IMR-90 (cell line): ENCODE results near the gene DNMT1. TPM values are rescaled to one million over a fixed set of nuclear protein-coding genes. Genes with fewer than 3 reads are reported as not detected.

ENCODE experiments used
- ATAC-seq: fragments of 200-7000 bp; cut with Tn5 transposase; 2 replicates; pipeline ENCODE4 v1.9.1; 2020; ENCODE audit warnings: low read depth, mild to moderate bottlenecking, moderate library complexity
- BruUV-seq: library from RNA; stranded (reverse); fragments of 400-500 nt; replicated peaks from 2 replicates; lab custom pipeline; 2021; lab: Mats Ljungman, UMichigan
- CTCF ChIA-PET: fragments of 300-600 bp; formaldehyde crosslinking; extraction: SDS; loops from one replicate; lab custom pipeline; 2021; ENCODE audit warnings: antibody characterized with exemption; lab: Yijun Ruan, JAX
- POLR2A ChIA-PET: fragments of 300-600 bp; sonication (Branson Sonifier 250); formaldehyde crosslinking; loops from one replicate; lab custom pipeline; 2022; ENCODE audit warnings: antibody characterized with exemption; ENCODE audit not compliant: unreplicated experiment; lab: Charles Lee
- DNase-seq: peaks from one replicate; pipeline ENCODE4 v3.0.0; 2013
- H2AFZ ChIP-seq: replicated peaks from 2 replicates; pipeline ENCODE3; 2013; ENCODE audit warnings: low read length, mild to moderate bottlenecking; ENCODE audit not compliant: poor library complexity
- H2AK5ac ChIP-seq: 2 replicates; pipeline ENCODE4 v1.6.1; 2013; ENCODE audit warnings: low read depth, low read length, inconsistent platforms
- H2AK9ac ChIP-seq: replicated peaks from 2 replicates; pipeline ENCODE3; 2013; ENCODE audit warnings: mild to moderate bottlenecking, low read depth, low read length, moderate library complexity; ENCODE audit not compliant: poor library complexity
- H2BK120ac ChIP-seq: 2 replicates; pipeline ENCODE4 v1.6.1; 2013; ENCODE audit warnings: low read depth, low read length, inconsistent platforms
- H2BK15ac ChIP-seq: 3 replicates; pipeline ENCODE4 v1.6.1; 2013; ENCODE audit warnings: low read depth, low read length, inconsistent platforms
- H2BK20ac ChIP-seq: 2 replicates; pipeline ENCODE4 v1.6.1; 2013; ENCODE audit warnings: low read depth, mild to moderate bottlenecking, inconsistent platforms, low read length, moderate library complexity
- H2BK5ac ChIP-seq: 2 replicates; pipeline ENCODE4 v1.6.1; 2013; ENCODE audit warnings: mild to moderate bottlenecking, low read depth, low read length, inconsistent platforms; ENCODE audit not compliant: poor library complexity, severe bottlenecking
- H3K14ac ChIP-seq: replicated peaks from 2 replicates; pipeline ENCODE4 v1.6.1; 2013; ENCODE audit warnings: low read depth, low read length, inconsistent platforms
- H3K18ac ChIP-seq: 2 replicates; pipeline ENCODE4 v1.6.1; 2013; ENCODE audit warnings: low read depth, low read length, control low read depth
- H3K23ac ChIP-seq: 2 replicates; pipeline ENCODE4 v1.6.1; 2013; ENCODE audit warnings: low read depth, low read length, inconsistent platforms
- H3K27ac ChIP-seq: 2 replicates; pipeline ENCODE4 v1.5.1; 2013; ENCODE audit warnings: mild to moderate bottlenecking, control low read depth, low read length; ENCODE audit not compliant: insufficient read depth
- H3K27me3 ChIP-seq: 2 replicates; pipeline ENCODE4 v1.6.1; 2013; ENCODE audit warnings: low read length; ENCODE audit not compliant: control insufficient read depth, insufficient read depth
- H3K36me3 ChIP-seq: 2 replicates; pipeline ENCODE4 v1.6.1; 2013; ENCODE audit warnings: low read length, mixed read lengths; ENCODE audit not compliant: control insufficient read depth, insufficient read depth
- H3K4ac ChIP-seq: 2 replicates; pipeline ENCODE4 v1.6.1; 2013; ENCODE audit warnings: low read depth, low read length, inconsistent platforms
- H3K4me1 ChIP-seq: 2 replicates; pipeline ENCODE4 v1.6.1; 2013; ENCODE audit warnings: low read length, mixed read lengths; ENCODE audit not compliant: control insufficient read depth, insufficient read depth
- H3K4me2 ChIP-seq: 2 replicates; pipeline ENCODE4 v1.6.1; 2013; ENCODE audit warnings: low read depth, mild to moderate bottlenecking, control low read depth, low read length, moderate library complexity
- H3K4me3 ChIP-seq: 2 replicates; pipeline ENCODE4 v1.5.1; 2013; ENCODE audit warnings: low read depth, mild to moderate bottlenecking, control low read depth, low read length, moderate library complexity; ENCODE audit not compliant: insufficient read depth
- H3K56ac ChIP-seq: 2 replicates; pipeline ENCODE4 v1.6.1; 2013; ENCODE audit warnings: low read length, inconsistent platforms; ENCODE audit not compliant: insufficient read depth; ENCODE audit errors: extremely low read depth
- H3K79me1 ChIP-seq, 2 experiments: 2 replicates each; pipeline ENCODE4 v1.6.1; 2013; ENCODE audit warnings: low read length in 2 of 2, inconsistent platforms in 1 of 2, low read depth in 1 of 2
- H3K9ac ChIP-seq: 2 replicates; pipeline ENCODE4 v1.6.1; 2013; ENCODE audit warnings: low read depth, low read length, control low read depth
- H3K9me1 ChIP-seq: 2 replicates; pipeline ENCODE4 v1.6.1; 2013; ENCODE audit warnings: low read length, inconsistent platforms; ENCODE audit not compliant: insufficient read depth
- H3K9me3 ChIP-seq: 2 replicates; pipeline ENCODE4 v1.6.1; 2013; ENCODE audit warnings: low read length; ENCODE audit not compliant: control insufficient read depth, insufficient read depth
- H4K20me1 ChIP-seq: 2 replicates; pipeline ENCODE4 v1.6.1; 2013; ENCODE audit warnings: low read length, inconsistent platforms; ENCODE audit not compliant: insufficient read depth
- H4K5ac ChIP-seq: 2 replicates; pipeline ENCODE4 v1.6.1; 2013; ENCODE audit warnings: mild to moderate bottlenecking, low read depth, low read length, control low read depth
- H4K8ac ChIP-seq, 2 experiments: 2 replicates each; pipeline ENCODE4 v1.6.1; 2013; ENCODE audit warnings: low read depth in 2 of 2, low read length in 2 of 2, control low read depth in 1 of 2, inconsistent platforms in 1 of 2
- H4K91ac ChIP-seq: 2 replicates; pipeline ENCODE4 v1.6.1; 2013; ENCODE audit warnings: low read depth, low read length, inconsistent platforms; ENCODE audit not compliant: insufficient read depth
- FOS ChIP-seq: fragments of 150-350 bp; IDR thresholded peaks from 2 replicates; pipeline ENCODE4 v1.6.1; 2016; ENCODE audit warnings: low read depth, low read length
- MAFK ChIP-seq: IDR thresholded peaks from 2 replicates; pipeline ENCODE4 v1.6.1; 2012; ENCODE audit warnings: low read depth, low read length, improper control_type of control experiment
- MAZ ChIP-seq: IDR thresholded peaks from 2 replicates; pipeline ENCODE4 v1.6.1; 2012; ENCODE audit warnings: low read depth, mild to moderate bottlenecking, low read length, improper control_type of control experiment, moderate library complexity, borderline replicate concordance
- WGBS, 2 experiments: methylation state at CpG; one replicate each; pipeline versions ENCODE4 v1.1.5 to v1.1.7; 2013; ENCODE audit warnings: missing lambda C conversion rate in 2 of 2; ENCODE audit not compliant: insufficient read length in 1 of 2; ENCODE audit errors: extremely low coverage in 2 of 2; 5-methylcytosine and 5-hydroxymethylcytosine counted together
- dilution Hi-C: fragments of 300-500 bp; cut with HindIII; formaldehyde crosslinking; loops from one replicate; pipeline ENCODE4 v1.14.3; 2018; ENCODE audit warnings: low sequenced_read_pairs; ENCODE audit not compliant: unreplicated experiment
- in situ Hi-C: fragments of 300-500 bp; cut with MboI; formaldehyde crosslinking; loops from 3 replicates; pipeline ENCODE4 v1.14.3; 2019; ENCODE audit warnings: low sequenced_read_pairs, inconsistent platforms, mixed read lengths
- intact Hi-C: fragments of 100-400 bp; cut with micrococcal nuclease; formaldehyde crosslinking; loops from 2 replicates; pipeline ENCODE4 v1.10.0; 2022
- polyA plus RNA-seq, 3 experiments: library from polyadenylated mRNA; depleted of rRNA; stranded (reverse); fragments of >200 nt; gene quantifications; 2 replicates each; pipeline ENCODE4 v1.2.3, GENCODE V29; 2012; ENCODE audit warnings: low replicate concordance in 1 of 3
- total RNA-seq: library from RNA; depleted of rRNA; stranded (reverse); fragments of >200 nt; gene quantifications from 2 replicates; pipeline ENCODE4 v1.2.3, GENCODE V29; 2012

Gene DNMT1
- total and polyA plus RNA-seq, 2 of the 4 experiments (the other 2 are of a cell fraction) = 26.2 to 83.6 TPM

DNA sequence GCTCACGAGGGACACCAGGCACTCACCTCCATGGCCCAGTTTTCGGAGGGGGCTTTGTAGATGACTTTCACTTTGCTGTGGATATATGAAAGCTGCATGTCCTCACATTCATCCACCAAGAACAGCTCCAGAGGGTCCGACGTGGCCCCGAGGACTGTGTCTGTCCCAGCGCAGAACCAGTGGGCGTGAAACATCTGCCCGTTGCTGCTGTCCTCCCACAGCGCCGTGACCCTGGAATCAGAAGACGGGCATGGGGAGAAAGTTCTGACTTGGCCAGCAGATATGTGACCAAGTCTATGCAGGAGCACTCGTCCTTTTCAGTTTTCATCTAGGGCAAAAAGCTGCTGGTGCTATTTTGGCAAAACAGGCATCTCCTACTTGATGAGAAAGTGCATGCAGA, 45.3 kb downstream of the DNMT1 start:
- H3K4ac ChIP-seq = no peak overlapping the region
- WGBS, 2 experiments = 98% methylated on average over 8 of the region's 12 CpGs; no CpG with 5 or more reads in 1 of the 2 experiments
- TF ChIP-seq MAFK (no peak), FOS (no peak), MAZ (no peak)
- intact Hi-C loops (no loop called here), in situ Hi-C loops (no loop called here), dilution Hi-C loops (no loop called here)
- no peak overlapping the region for H3K9ac ChIP-seq
- ChIA-PET CTCF (no interaction called here), POLR2A (no interaction called here)
- no peak overlapping the region for H3K56ac ChIP-seq
- peaks cover 24 to 25% of the 10 kb centered on the region in 2 experiments for H3K79me1 ChIP-seq
- H2BK120ac ChIP-seq = no peak overlapping the region
- H3K4me3 ChIP-seq = no peak overlapping the region
- no peak overlapping the region for H4K91ac ChIP-seq
- H3K23ac ChIP-seq = no peak overlapping the region
- peaks cover 69% of the 10 kb centered on the region for H3K36me3 ChIP-seq
- no peaks in the 10 kb centered on the region for H3K4me1 ChIP-seq
- H3K18ac ChIP-seq = no peak overlapping the region
- H3K9me3 ChIP-seq = no peaks in the 10 kb centered on the region
- no peak overlapping the region for H2AFZ ChIP-seq
- H4K8ac ChIP-seq = no peak overlapping the region
- no TSS peak for BruUV-seq
- no peak overlapping the region for H2BK15ac ChIP-seq
- H2AK5ac ChIP-seq = no peak overlapping the region
- H3K9me1 ChIP-seq = no peaks in the 10 kb centered on the region
- H4K20me1 ChIP-seq = peaks cover 3% of the 10 kb centered on the region; the same call in 1 of the 2 replicates
- no peaks in the 10 kb centered on the region for H3K27me3 ChIP-seq
- no peak overlapping the region for H4K5ac ChIP-seq
- ATAC-seq = no peak
- no peak overlapping the region for H2AK9ac ChIP-seq
- H3K4me2 ChIP-seq = no peak overlapping the region
- no peak overlapping the region for H3K14ac ChIP-seq
- DNase-seq = no peak
- H2BK5ac ChIP-seq = no peak overlapping the region
- H3K27ac ChIP-seq = no peak overlapping the region
- no peak overlapping the region for H2BK20ac ChIP-seq
